H9 (cell line): Measurements from ENCODE around the gene PNMA8C. TPM values are rescaled to one million over a fixed set of nuclear protein-coding genes. Genes with fewer than 3 reads are reported as not detected.

Experiments
- DNase-seq: peaks from one replicate; pipeline ENCODE4 v3.0.0-alpha.2; 2017
- H2AFZ ChIP-seq: one replicate; pipeline ENCODE4 v1.6.1; 2013; ENCODE audit warnings: mild to moderate bottlenecking, low read length, control low read depth, moderate library complexity
- H2AK5ac ChIP-seq: 2 replicates; pipeline ENCODE4 v1.6.1; 2013; ENCODE audit warnings: low read length, control low read depth, mixed read lengths; ENCODE audit not compliant: insufficient read length
- H2BK120ac ChIP-seq: one replicate; pipeline ENCODE4 v1.6.1; 2013; ENCODE audit warnings: low read depth, mild to moderate bottlenecking, low read length, control low read depth, inconsistent platforms; ENCODE audit not compliant: poor library complexity, severe bottlenecking
- H2BK12ac ChIP-seq: 2 replicates; pipeline ENCODE4 v1.6.1; 2013; ENCODE audit warnings: low read length, control low read depth, mixed read lengths, low read depth; ENCODE audit not compliant: insufficient read length
- H2BK15ac ChIP-seq: 2 replicates; pipeline ENCODE4 v1.6.1; 2013; ENCODE audit warnings: low read depth, low read length, control low read depth
- H2BK20ac ChIP-seq: one replicate; pipeline ENCODE4 v1.6.1; 2013; ENCODE audit warnings: low read depth, mild to moderate bottlenecking, low read length, control low read depth, inconsistent platforms; ENCODE audit not compliant: poor library complexity, severe bottlenecking
- H2BK5ac ChIP-seq: 2 replicates; pipeline ENCODE4 v1.6.1; 2013; ENCODE audit warnings: low read length, control low read depth, mixed read lengths; ENCODE audit not compliant: insufficient read length
- H3K14ac ChIP-seq: 2 replicates; pipeline ENCODE4 v1.6.1; 2013; ENCODE audit warnings: low read length, control low read depth; ENCODE audit not compliant: insufficient read depth
- H3K18ac ChIP-seq: 2 replicates; pipeline ENCODE4 v1.6.1; 2013; ENCODE audit warnings: low read depth, mild to moderate bottlenecking, mixed read lengths, low read length, control low read depth; ENCODE audit not compliant: insufficient read length
- H3K23ac ChIP-seq: 2 replicates; pipeline ENCODE4 v1.6.1; 2013; ENCODE audit warnings: low read length, control low read depth, mixed read lengths, low read depth; ENCODE audit not compliant: insufficient read length
- H3K23me2 ChIP-seq: 2 replicates; pipeline ENCODE4 v1.6.1; 2013; ENCODE audit warnings: low read depth, mild to moderate bottlenecking, mixed read lengths, low read length, control low read depth; ENCODE audit not compliant: insufficient read length, poor library complexity, severe bottlenecking
- H3K27ac ChIP-seq: 2 replicates; pipeline ENCODE4 v1.5.1; 2013; ENCODE audit warnings: low read length, control low read depth, mixed read lengths, low read depth; ENCODE audit not compliant: insufficient read length
- H3K27me3 ChIP-seq: 2 replicates; pipeline ENCODE4 v1.6.1; 2013; ENCODE audit warnings: low read length, control low read depth, inconsistent platforms; ENCODE audit not compliant: insufficient read depth
- H3K4ac ChIP-seq: 2 replicates; pipeline ENCODE4 v1.6.1; 2013; ENCODE audit warnings: low read depth, mild to moderate bottlenecking, control low read depth, inconsistent platforms, low read length, moderate library complexity
- H3K4me1 ChIP-seq: 2 replicates; pipeline ENCODE4 v1.6.1; 2013; ENCODE audit warnings: low read length, control low read depth, inconsistent platforms; ENCODE audit not compliant: insufficient read depth
- H3K4me2 ChIP-seq: 2 replicates; pipeline ENCODE4 v1.6.1; 2013; ENCODE audit warnings: low read length, control low read depth, mixed read lengths; ENCODE audit not compliant: insufficient read length, insufficient read depth
- H3K56ac ChIP-seq: 2 replicates; pipeline ENCODE4 v1.6.1; 2013; ENCODE audit warnings: low read depth, mild to moderate bottlenecking, mixed read lengths, low read length, control low read depth; ENCODE audit not compliant: insufficient read length
- H3K79me1 ChIP-seq: 2 replicates; pipeline ENCODE4 v1.6.1; 2013; ENCODE audit warnings: low read depth, mild to moderate bottlenecking, moderate library complexity, low read length, control low read depth, inconsistent platforms; ENCODE audit not compliant: insufficient read depth, poor library complexity, severe bottlenecking
- H3K79me2 ChIP-seq: 2 replicates; pipeline ENCODE4 v1.6.1; 2013; ENCODE audit warnings: low read length, control low read depth, inconsistent platforms; ENCODE audit not compliant: insufficient read depth
- H3K9ac ChIP-seq: 2 replicates; pipeline ENCODE4 v1.6.1; 2013; ENCODE audit warnings: low read length, control low read depth, mixed read lengths; ENCODE audit not compliant: insufficient read length; ENCODE audit errors: extremely low read depth
- H3K9me3 ChIP-seq: one replicate; pipeline ENCODE4 v1.6.1; 2013; ENCODE audit warnings: low read depth, low read length, inconsistent platforms; ENCODE audit not compliant: control insufficient read depth
- H3T11ph ChIP-seq: one replicate; pipeline ENCODE4 v1.6.1; 2013; ENCODE audit warnings: mild to moderate bottlenecking, low read length, control low read depth, inconsistent platforms
- H4K20me1 ChIP-seq: one replicate; pipeline ENCODE4 v1.6.1; 2013; ENCODE audit not compliant: control insufficient read depth, insufficient read length, insufficient read depth
- H4K5ac ChIP-seq: 2 replicates; pipeline ENCODE4 v1.6.1; 2013; ENCODE audit warnings: low read depth, mild to moderate bottlenecking, mixed read lengths, low read length, control low read depth; ENCODE audit not compliant: insufficient read length
- H4K8ac ChIP-seq: replicated peaks from 2 replicates; pipeline ENCODE4 v1.6.1; 2013; ENCODE audit warnings: low read length, control low read depth, mixed read lengths, low read depth; ENCODE audit not compliant: insufficient read length
- H4K91ac ChIP-seq: 2 replicates; pipeline ENCODE4 v1.6.1; 2013; ENCODE audit warnings: low read depth, mild to moderate bottlenecking, moderate library complexity, mixed read lengths, low read length, control low read depth; ENCODE audit not compliant: insufficient read length
- H3K27ac Mint-ChIP-seq, 3 experiments: 2 replicates in 2 of 3; 3 replicates in 1 of 3; pipeline ENCODE4 v1.8.0; 2020 to 2021; ENCODE audit warnings: mixed read lengths in 3 of 3, mild to moderate bottlenecking in 1 of 3, moderate library complexity in 1 of 3
- H3K27me3 Mint-ChIP-seq: 2 replicates; pipeline ENCODE4 v1.8.0; 2021; ENCODE audit warnings: low read depth, mild to moderate bottlenecking, moderate library complexity, mixed read lengths
- H3K36me3 Mint-ChIP-seq, 3 experiments: 2 replicates in 2 of 3; 3 replicates in 1 of 3; pipeline ENCODE4 v1.8.0; 2020 to 2021; ENCODE audit warnings: low read depth in 3 of 3, mixed read lengths in 3 of 3; ENCODE audit not compliant: insufficient read depth in 1 of 3
- H3K4me1 Mint-ChIP-seq, 2 experiments: 2 replicates each; pipeline ENCODE4 v1.8.0; 2020; ENCODE audit warnings: mixed read lengths in 2 of 2
- H3K4me3 Mint-ChIP-seq, 2 experiments: 2 replicates in 1 of 2; 3 replicates in 1 of 2; pipeline ENCODE4 v1.8.0; 2020 to 2021; ENCODE audit warnings: mild to moderate bottlenecking in 2 of 2, mixed read lengths in 2 of 2, moderate library complexity in 1 of 2
- H3K9me3 Mint-ChIP-seq, 2 experiments: 2 replicates in 1 of 2; 3 replicates in 1 of 2; pipeline ENCODE4 v1.8.0; 2020; ENCODE audit warnings: mild to moderate bottlenecking in 2 of 2, mixed read lengths in 2 of 2, moderate library complexity in 1 of 2
- WGBS: extraction: QIAGEN DNeasy Blood & Tissue Kit; methylation state at CpG from one replicate; pipeline ENCODE4 v1.1.7; 2013; ENCODE audit warnings: missing lambda C conversion rate, low lambda C conversion rate, mixed read lengths; ENCODE audit not compliant: insufficient read length; ENCODE audit errors: extremely low coverage; 5-methylcytosine and 5-hydroxymethylcytosine counted together
- total RNA-seq: library from RNA; stranded (reverse); gene quantifications from 2 replicates; pipeline ENCODE4 v1.2.1, GENCODE V29; 2021
- TF ChIP-seq, protein P1 (sequence below): fragments of 200-600 bp; sonication (generic); conservative IDR thresholded peaks from 3 replicates; pipeline ENCODE4 v1.8.0; 2021; ENCODE audit warnings: antibody characterized with exemption, mild to moderate bottlenecking

The PNMA8C gene
- total RNA-seq, 1 experiment from 2014 or later, result 1.8 TPM

DNA sequence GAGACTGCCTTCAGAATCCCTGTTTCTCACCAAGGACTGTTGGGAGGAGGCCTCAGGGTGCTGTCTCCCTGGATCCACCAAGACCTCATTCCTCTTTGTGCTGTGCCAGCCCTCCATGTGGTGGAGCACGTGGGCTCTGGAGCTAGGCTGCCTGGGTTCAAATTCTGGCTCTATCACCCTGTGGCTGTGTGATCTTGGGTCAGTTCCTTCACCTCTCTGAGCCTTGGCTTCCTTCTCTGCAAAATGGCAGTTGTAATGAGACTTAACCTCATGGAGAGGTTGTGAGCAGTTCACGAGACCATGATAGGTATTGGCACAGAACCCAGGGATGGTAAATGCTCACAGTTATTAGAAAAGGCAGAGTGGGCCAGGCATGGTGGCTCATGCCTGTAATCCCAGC lies 6.4 kb downstream of the PNMA8C start:
- H4K20me1 ChIP-seq, result no peaks in the 10 kb centered on the region
- no peak overlapping the region for H2BK15ac ChIP-seq
- no peaks in the 10 kb centered on the region for H3K79me2 ChIP-seq
- no peak overlapping the region for H2BK20ac ChIP-seq
- no CpG with 5 or more reads among the region's 2 CpGs for WGBS
- no peak overlapping the region for H4K91ac ChIP-seq
- no peak overlapping the region for H3K4ac ChIP-seq
- no peaks in the 10 kb centered on the region for H3K9me3 ChIP-seq
- H3K4me1 Mint-ChIP-seq, result peaks cover 14 to 19% of the 10 kb centered on the region in 2 experiments
- peaks cover 4% of the 10 kb centered on the region for H3K23me2 ChIP-seq
- H4K8ac ChIP-seq, result no peak overlapping the region
- DNase-seq, result no peak
- H3K14ac ChIP-seq, result no peak overlapping the region
- no peak overlapping the region for H3K23ac ChIP-seq
- no peak overlapping the region for H2AK5ac ChIP-seq
- H3K27ac ChIP-seq, result no peak overlapping the region
- TF ChIP-seq, protein P1, sequence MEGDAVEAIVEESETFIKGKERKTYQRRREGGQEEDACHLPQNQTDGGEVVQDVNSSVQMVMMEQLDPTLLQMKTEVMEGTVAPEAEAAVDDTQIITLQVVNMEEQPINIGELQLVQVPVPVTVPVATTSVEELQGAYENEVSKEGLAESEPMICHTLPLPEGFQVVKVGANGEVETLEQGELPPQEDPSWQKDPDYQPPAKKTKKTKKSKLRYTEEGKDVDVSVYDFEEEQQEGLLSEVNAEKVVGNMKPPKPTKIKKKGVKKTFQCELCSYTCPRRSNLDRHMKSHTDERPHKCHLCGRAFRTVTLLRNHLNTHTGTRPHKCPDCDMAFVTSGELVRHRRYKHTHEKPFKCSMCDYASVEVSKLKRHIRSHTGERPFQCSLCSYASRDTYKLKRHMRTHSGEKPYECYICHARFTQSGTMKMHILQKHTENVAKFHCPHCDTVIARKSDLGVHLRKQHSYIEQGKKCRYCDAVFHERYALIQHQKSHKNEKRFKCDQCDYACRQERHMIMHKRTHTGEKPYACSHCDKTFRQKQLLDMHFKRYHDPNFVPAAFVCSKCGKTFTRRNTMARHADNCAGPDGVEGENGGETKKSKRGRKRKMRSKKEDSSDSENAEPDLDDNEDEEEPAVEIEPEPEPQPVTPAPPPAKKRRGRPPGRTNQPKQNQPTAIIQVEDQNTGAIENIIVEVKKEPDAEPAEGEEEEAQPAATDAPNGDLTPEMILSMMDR, result no peak
- H3K27ac Mint-ChIP-seq, result no peak overlapping the region
- no peak overlapping the region for H2BK120ac ChIP-seq
- H3K4me2 ChIP-seq, result no peak overlapping the region
- H3K18ac ChIP-seq, result no peak overlapping the region
- no peak overlapping the region for H2AFZ ChIP-seq
- no peak overlapping the region for H3K4me3 Mint-ChIP-seq
- no peaks in the 10 kb centered on the region for H3K4me1 ChIP-seq
- no peak overlapping the region for H2BK12ac ChIP-seq
- no peak overlapping the region for H3T11ph ChIP-seq
- no peak overlapping the region for H4K5ac ChIP-seq
- H3K27me3 ChIP-seq, result no peaks in the 10 kb centered on the region; the same call in 1 of the 2 replicates
- no peak overlapping the region for H3K56ac ChIP-seq
- H3K27me3 Mint-ChIP-seq, result peaks cover 17% of the 10 kb centered on the region
- no peak overlapping the region for H3K9ac ChIP-seq
- no peak overlapping the region for H2BK5ac ChIP-seq
- H3K79me1 ChIP-seq, result no peaks in the 10 kb centered on the region
- no peaks in the 10 kb centered on the region for H3K36me3 Mint-ChIP-seq
- no peaks in the 10 kb centered on the region for H3K9me3 Mint-ChIP-seq
